GM13977 (cell line): Measurements from ENCODE around the gene ZNF280B.
"Not testable (repeated sequence)": the region's sequence is repeated elsewhere in the genome, so short reads cannot be mapped to it uniquely, and the experiment has no call there.

ENCODE experiments used
- DNase-seq: peaks from one replicate; pipeline ENCODE4 v3.0.0; 2012; ENCODE audit warnings: low spot score
- in situ Hi-C: fragments of 300-500 bp; cut with MboI; formaldehyde crosslinking; loops from one replicate; pipeline ENCODE4 v1.12.0; 2022; ENCODE audit warnings: low sequenced_read_pairs, low pct_unique_long_range_greater_than_20kb, mixed read lengths, inconsistent platforms; ENCODE audit not compliant: unreplicated experiment
- TF ChIP-seq, protein P1 (sequence below): IDR thresholded peaks from 2 replicates; pipeline ENCODE4 v1.5.1; 2012; ENCODE audit warnings: mild to moderate bottlenecking, control low read depth; ENCODE audit not compliant: insufficient read depth; ENCODE audit errors: extremely low read depth, missing control alignments

The ZNF280B gene

DNA sequence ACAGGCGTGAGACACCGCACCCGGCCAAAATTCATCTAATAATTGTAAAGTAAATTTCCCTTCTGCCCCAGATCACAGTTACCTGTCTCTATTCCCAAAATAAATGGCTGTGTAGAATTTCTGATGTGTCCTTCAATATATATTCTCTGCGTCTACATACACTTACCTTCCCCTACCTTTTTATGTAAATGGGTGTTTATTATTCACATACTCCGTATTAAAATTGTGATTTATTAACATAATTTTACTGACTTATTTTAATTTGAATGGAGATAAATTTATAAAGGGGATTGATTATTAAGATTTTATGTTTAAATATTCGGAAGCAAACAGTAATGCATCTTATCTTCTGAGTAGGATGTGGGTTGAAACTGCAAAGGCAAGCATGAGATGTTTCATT, 28.0 kb upstream of the ZNF280B start:
- in situ Hi-C loops: no loop called here
- no peak for DNase-seq
- TF ChIP-seq, protein P1, sequence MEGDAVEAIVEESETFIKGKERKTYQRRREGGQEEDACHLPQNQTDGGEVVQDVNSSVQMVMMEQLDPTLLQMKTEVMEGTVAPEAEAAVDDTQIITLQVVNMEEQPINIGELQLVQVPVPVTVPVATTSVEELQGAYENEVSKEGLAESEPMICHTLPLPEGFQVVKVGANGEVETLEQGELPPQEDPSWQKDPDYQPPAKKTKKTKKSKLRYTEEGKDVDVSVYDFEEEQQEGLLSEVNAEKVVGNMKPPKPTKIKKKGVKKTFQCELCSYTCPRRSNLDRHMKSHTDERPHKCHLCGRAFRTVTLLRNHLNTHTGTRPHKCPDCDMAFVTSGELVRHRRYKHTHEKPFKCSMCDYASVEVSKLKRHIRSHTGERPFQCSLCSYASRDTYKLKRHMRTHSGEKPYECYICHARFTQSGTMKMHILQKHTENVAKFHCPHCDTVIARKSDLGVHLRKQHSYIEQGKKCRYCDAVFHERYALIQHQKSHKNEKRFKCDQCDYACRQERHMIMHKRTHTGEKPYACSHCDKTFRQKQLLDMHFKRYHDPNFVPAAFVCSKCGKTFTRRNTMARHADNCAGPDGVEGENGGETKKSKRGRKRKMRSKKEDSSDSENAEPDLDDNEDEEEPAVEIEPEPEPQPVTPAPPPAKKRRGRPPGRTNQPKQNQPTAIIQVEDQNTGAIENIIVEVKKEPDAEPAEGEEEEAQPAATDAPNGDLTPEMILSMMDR: no peak

DNA sequence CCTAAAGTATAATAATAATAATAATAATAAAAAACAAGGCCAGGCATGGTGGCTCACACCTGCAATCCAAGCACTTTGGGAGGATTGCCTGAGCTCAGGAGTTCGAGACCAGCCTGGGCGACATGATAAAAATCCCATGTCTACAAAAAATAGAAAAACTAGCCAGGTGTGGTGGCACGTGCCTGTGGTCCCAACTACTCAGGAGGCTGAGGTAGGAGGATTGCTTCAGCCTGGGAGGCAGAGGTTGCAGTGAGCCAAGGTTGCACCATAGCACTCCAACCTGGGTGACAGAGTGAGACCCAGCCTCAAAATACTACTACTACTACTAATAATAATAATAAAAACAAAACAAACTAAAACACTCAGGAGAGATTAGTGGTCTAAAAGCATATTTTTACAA, 27.1 kb upstream of the ZNF280B start:
- in situ Hi-C loops: no loop called here
- TF ChIP-seq, protein P1: no peak
- DNase-seq: no peak

DNA sequence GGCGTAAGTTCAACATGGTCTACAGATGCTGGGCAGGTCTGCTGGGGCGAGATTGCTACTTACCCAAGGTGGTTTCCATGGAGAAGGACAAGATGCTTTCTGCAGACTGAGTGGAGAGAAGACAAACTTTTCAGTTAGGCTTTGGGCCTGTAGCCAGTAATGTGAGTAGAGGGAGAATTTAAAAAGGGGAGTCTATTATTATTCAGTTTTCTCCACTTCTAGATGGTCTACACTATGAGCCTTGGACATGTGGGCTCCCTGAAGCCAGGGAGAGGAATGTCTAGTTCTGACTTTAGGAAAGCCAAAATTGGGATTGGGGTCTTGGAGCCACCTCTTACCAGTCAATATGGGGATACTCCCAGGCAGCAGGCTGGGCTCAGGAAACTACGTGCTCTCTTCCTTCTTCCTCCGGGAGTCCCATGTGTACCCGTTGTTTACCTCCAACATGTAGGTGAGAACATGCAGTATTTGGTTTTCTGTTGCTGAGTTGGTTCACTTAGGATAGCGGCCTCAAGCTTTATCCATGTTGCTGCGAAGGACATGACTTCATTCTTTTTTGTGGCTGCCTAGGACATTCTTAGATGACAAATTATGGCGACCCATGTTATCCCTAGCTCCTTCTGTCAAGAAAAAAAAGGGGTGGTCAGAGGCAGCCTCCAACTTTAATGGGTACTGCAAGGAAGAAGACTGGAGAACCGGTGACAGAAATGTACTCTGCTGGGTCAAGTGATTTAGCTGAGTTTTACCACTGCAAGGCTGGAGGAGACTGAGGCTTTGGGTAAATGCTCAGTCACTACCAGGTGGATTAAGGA, 26.3 kb upstream of the ZNF280B start:
- no peak for DNase-seq
- TF ChIP-seq, protein P1: no peak
- in situ Hi-C loops: no loop called here

DNA sequence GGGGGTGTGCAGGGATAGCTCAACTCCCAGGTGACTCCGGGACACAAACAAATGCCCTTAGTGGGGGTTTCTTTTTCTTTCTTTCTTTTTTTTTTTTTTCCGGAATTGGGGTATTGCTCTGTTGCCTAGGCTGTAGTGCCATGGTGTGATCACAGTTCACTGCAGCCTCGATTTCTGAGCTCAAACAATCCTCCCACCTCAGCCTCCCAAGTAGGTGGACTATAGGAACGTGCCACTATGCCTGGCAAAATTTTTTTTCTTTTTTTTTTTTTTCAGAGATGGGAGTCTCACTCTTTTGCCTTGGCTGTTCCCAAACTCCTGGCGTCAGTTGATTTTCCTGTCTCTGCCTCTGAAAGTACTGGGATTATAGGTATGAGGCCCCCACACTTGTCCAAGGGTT, 25.3 kb upstream of the ZNF280B start:
- TF ChIP-seq, protein P1: no peak
- DNase-seq: no peak
- in situ Hi-C loops: no loop called here

DNA sequence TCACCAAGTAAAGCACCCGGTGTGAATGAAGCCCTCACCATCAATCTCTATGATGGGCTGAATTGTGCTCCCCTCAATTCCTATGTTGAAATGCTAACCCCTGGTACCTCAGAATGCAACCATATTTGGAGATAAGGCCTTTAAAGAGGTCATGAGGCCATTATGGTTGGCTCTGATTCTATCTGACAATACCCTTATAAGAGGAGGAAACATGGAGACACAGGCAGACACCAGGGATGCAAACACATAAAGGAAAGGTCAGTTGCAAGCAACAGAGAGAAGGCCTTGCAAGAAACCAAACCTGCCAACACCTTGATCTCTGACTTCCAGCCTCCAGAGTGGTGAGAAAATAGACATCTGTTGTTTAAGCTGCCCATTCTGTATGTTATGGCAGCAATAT, 24.9 kb upstream of the ZNF280B start:
- in situ Hi-C loops: no loop called here
- TF ChIP-seq, protein P1: no peak
- DNase-seq: no peak

DNA sequence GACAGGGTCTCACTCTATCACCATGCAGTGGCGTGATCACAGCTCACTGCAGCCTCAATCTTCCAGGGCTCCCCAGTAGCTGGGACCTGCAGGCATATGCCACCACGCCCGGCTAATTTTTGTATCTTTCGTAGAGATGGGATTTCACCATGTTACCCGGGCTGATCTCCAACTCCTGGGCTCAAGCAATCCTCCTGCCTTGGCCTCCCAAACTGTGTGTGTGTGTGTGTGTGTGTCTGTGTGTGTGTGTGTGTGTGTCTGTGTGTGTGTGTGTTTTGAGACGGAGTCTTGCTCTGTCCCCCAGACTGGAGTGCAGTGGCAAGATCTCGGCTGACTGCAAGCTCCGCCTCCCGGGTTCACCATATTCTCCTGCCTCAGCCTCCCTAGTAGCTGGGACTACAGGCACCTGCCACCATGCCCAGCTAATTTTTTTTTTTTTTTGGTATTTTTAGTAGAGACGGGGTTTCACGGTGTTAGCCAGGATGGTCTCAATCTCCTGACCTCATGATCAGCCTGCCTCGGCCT, 24.1 kb upstream of the ZNF280B start:
- DNase-seq, in situ Hi-C loops: not testable (repeated sequence)

DNA sequence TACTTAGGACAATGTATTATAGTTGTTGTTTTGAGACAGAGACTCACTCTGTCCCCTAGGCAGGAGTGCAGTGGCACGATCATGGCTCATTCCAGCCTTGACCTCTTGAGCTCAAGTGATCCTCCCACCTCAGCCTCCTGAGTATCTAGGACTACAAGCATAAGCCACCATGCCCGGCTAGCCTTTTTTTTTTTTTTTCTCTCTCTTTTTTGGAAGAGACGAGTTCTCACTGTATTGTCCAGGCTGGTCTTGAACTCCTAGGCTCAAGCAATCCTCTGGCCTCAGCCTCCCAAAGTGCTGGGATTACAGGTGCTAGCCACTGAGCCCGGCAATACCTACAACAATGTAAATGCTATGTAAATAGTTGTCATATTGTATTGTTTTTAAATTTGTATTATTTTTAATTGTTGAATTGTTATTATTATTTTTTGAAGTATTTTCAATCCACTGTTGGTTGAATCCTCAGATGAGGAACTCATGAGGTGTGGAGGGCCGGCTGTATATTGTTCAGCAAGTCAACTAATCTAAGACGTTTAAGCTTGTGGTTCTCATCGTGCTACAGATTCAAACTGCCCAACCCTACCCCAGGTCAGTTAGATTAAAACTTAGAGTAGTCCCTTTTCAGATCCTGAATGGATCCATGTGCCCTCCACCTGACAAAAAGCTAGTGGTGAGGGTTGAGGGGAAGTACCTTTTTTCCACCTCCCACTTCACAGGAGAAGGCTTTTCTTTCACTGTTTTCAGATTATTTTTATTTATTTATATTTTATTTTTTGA, 23.4 kb upstream of the ZNF280B start:
- TF ChIP-seq, protein P1: no peak
- no peak for DNase-seq
- in situ Hi-C loops: no loop called here
